HG03135 (cell line): ENCODE measurements around the gene UNC5C.

ENCODE experiments used
- ATAC-seq: cut with Tn5 transposase; IDR thresholded peaks from one replicate; pipeline ENCODE4 v1.9.1; 2021; ENCODE audit warnings: mild to moderate bottlenecking, moderate library complexity; ENCODE audit not compliant: unreplicated experiment

The UNC5C gene

GRCh38 chr4:95358421-95358820 lies 190.4 kb downstream of the UNC5C start:
- ATAC-seq = no peak

- ATAC-seq = no peak
Measured at GRCh38 chr4:95355021-95355420, 193.8 kb downstream of the UNC5C start.

GRCh38 chr4:95348418-95348817 lies 200.4 kb downstream of the UNC5C start:
- no peak for ATAC-seq

GRCh38 chr4:95343235-95343634 lies 205.5 kb downstream of the UNC5C start:
- no peak for ATAC-seq

- ATAC-seq = no peak
Measured at GRCh38 chr4:95340191-95340590, 208.6 kb downstream of the UNC5C start.

GRCh38 chr4:95325665-95326064 lies 223.1 kb downstream of the UNC5C start:
- no peak for ATAC-seq

- ATAC-seq = no peak
Measured at GRCh38 chr4:95319169-95319568, 229.6 kb downstream of the UNC5C start.

GRCh38 chr4:95318483-95318882 lies 230.3 kb downstream of the UNC5C start:
- no peak for ATAC-seq

- no peak for ATAC-seq
Measured at GRCh38 chr4:95318044-95318443, 230.7 kb downstream of the UNC5C start.

GRCh38 chr4:95317085-95317793 lies 231.5 kb downstream of the UNC5C start:
- ATAC-seq = no peak

- ATAC-seq = no peak
Measured at GRCh38 chr4:95314573-95314972, 234.2 kb downstream of the UNC5C start.

- no peak for ATAC-seq
Measured at GRCh38 chr4:95304898-95305297, 243.9 kb downstream of the UNC5C start.

- no peak for ATAC-seq
Measured at GRCh38 chr4:95300304-95300703, 248.5 kb downstream of the UNC5C start.

GRCh38 chr4:95296052-95296451 lies 252.7 kb downstream of the UNC5C start:
- no peak for ATAC-seq

GRCh38 chr4:95295157-95295556 lies 253.6 kb downstream of the UNC5C start:
- no peak for ATAC-seq

- no peak for ATAC-seq
Measured at GRCh38 chr4:95294321-95294720, 254.5 kb downstream of the UNC5C start.

GRCh38 chr4:95293014-95293413 lies 255.8 kb downstream of the UNC5C start:
- ATAC-seq = no peak

GRCh38 chr4:95290702-95291101 lies 258.1 kb downstream of the UNC5C start:
- ATAC-seq = no peak

- peak; percentile 64 for ATAC-seq
Measured at GRCh38 chr4:95289028-95289634, 259.6 kb downstream of the UNC5C start.

GRCh38 chr4:95288552-95288951 lies 260.2 kb downstream of the UNC5C start:
- ATAC-seq = no peak

- no peak for ATAC-seq
Measured at GRCh38 chr4:95285797-95286196, 263.0 kb downstream of the UNC5C start.

- no peak for ATAC-seq
Measured at GRCh38 chr4:95284655-95285054, 264.1 kb downstream of the UNC5C start.

GRCh38 chr4:95283320-95283719 lies 265.5 kb downstream of the UNC5C start:
- ATAC-seq = no peak
